GM19467 (cell line): ENCODE data around the gene ARHGAP28.

Experiments used
- ATAC-seq: cut with Tn5 transposase; IDR thresholded peaks from one replicate; pipeline ENCODE4 v1.9.1; 2021; ENCODE audit warnings: mild to moderate bottlenecking, moderate library complexity; ENCODE audit not compliant: unreplicated experiment

Gene ARHGAP28

GRCh38 chr18:6955304-6955703, 225.8 kb downstream of the ARHGAP28 start:
- no peak for ATAC-seq

DNA sequence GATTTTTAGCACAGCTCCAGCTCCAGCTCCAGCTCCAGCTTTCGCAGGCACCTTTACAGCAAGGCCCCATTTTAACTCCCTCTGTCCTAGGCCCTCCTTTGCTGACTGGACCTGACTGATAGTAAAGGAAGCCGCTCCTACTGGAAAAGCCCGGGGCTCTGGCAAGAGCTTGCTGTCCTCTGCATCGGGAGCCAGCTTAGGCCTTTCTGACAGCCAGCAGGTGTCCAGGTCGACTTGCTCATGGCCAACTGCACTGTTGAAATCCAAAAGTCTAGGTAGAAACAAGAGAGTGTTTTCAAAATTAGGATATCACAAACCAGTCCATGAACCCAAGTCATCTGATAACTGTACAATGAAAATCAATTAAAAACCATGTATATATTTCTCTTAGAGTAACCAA, 227.0 kb downstream of the ARHGAP28 start:
- ATAC-seq: no peak

DNA sequence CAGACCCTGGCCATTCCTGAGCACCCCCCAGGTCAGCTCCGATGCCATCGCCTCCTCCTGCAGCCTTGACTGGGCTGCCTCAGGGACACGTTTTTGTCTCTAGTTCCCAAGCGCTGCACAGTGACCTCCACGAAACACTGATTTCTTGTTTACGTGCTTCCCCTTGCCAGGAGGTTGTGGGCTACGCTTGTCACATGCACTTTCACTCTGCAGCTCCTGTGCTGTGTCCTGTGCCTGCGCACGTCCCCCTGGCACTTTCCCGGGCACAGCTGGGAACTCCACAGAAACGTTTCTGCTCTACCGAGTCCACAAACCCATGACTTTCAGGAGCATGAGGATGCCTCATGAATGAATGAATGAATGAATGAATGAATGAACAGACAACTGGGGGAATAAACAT, 227.5 kb downstream of the ARHGAP28 start:
- ATAC-seq: no peak

DNA sequence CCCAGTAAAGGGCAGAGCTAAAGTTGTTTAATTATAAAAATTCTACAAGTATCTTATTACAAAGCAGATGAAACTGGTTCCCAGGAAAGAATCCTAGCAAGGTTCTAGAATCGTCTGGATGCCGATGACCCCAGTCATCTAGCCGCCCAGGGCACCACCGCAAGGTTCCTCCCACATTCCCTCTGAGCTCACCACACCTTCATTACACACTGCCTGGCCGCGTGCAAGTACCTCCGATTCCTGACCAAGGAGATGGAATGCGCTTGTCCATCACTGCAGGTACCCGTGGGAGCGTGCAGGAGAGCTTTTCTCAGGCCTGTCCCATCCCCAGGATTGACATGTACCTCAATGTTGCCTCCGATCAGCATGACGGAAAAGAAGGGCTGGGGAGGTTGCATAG, 229.6 kb downstream of the ARHGAP28 start:
- ATAC-seq: no peak

- ATAC-seq: no peak
Measured at GRCh38 chr18:6960124-6960523, 230.6 kb downstream of the ARHGAP28 start.

DNA sequence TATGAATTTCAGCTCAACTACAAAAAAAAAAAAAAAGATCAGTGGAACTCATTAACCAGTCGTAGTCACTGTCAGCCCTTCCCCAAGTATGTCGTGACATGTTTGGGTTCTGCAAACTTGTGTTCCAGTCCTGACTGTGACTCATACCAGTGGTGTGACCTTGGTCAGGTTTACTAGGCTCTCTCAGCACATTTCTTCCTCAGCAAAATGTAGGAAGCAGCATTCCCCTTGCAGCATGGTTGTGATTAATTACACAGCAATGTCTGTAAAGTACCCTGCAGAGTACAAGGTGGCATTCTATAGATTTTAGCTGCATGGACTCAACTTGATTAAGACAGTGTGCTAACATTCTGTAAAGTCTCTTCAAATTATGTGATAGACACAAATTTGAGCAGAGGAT, 231.1 kb downstream of the ARHGAP28 start:
- no peak for ATAC-seq

GRCh38 chr18:6961331-6961730, 231.8 kb downstream of the ARHGAP28 start:
- ATAC-seq: no peak

GRCh38 chr18:6962571-6963451, 233.3 kb downstream of the ARHGAP28 start:
- no peak for ATAC-seq

- ATAC-seq: no peak
Measured at GRCh38 chr18:6963452-6964097, 234.1 kb downstream of the ARHGAP28 start.
